GM12801 (cell line): ENCODE data around the gene SDC1.

Experiments
- CTCF ChIP-seq: IDR thresholded peaks from one replicate; pipeline ENCODE4 v1.5.1; 2011; ENCODE audit warnings: control low read depth; ENCODE audit not compliant: insufficient read length; ENCODE audit errors: extremely low read depth

Gene SDC1

GRCh38 chr2:20223407-20224163, 1.3 kb downstream of the SDC1 start:
- no peak for TF ChIP-seq CTCF

- no peak for TF ChIP-seq CTCF
These were observed 2.0 kb downstream of the SDC1 start for GRCh38 chr2:20222769-20223406.

GRCh38 chr2:20222014-20222768, 2.7 kb downstream of the SDC1 start:
- TF ChIP-seq CTCF = no peak

GRCh38 chr2:20221555-20221973, 3.4 kb downstream of the SDC1 start:
- TF ChIP-seq CTCF = no peak

- no peak for TF ChIP-seq CTCF
These were observed 4.0 kb downstream of the SDC1 start for GRCh38 chr2:20220806-20221554.

GRCh38 chr2:20219763-20220380, 5.1 kb downstream of the SDC1 start:
- no peak for TF ChIP-seq CTCF
